ENCODE measurements around the gene NELFB.
A peak's percentile ranks its signal among the peaks of the same experiment; 100 is the strongest.

The NELFB gene

DNA sequence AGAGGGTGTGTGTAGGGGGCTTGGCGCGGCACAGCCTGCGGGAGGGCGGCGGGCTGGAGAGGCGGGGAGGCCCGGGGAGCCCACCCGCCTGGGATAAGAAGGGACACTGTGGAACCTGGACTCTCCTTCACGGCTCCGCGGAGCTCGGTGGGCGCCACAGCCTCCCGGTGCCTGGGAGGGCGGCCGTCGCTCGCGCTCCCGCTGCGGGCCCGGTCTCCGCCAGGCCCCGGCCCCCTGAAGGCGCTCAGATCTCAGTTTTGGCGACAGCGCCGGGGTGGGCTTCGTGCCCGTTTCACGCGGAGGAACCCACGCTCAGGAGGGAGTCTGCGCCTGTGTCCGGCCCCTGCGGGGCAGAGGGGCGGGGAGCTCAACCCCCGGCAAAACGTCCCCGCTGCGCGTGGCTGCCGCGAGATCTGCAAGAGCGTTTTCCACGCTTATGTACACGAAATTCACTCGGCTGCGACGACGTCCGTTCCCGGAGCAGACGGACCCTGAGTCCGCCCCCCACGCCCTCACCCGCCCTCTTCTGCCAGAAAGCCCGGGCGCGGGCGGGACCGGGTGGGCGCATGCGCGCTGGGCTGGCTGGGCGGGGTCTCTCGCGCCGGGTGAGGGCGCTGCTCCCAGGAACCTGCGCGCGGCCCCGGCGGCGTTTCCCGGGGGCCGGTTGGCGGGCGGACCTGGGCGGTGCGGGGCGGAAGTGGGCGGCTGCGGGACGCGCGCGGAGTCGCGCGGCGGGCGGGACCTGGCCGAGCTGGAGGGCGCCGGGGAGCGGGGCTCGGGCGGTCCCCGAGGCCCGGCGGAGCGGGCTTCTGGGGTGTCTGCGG is at the start of gene NELFB:
NELFB (plus strand) TSS at position 704 of the 824 bp plus-strand sequence.
- DNase-seq (ENCODE audit: low read depth), result peak; percentile 74

DNA sequence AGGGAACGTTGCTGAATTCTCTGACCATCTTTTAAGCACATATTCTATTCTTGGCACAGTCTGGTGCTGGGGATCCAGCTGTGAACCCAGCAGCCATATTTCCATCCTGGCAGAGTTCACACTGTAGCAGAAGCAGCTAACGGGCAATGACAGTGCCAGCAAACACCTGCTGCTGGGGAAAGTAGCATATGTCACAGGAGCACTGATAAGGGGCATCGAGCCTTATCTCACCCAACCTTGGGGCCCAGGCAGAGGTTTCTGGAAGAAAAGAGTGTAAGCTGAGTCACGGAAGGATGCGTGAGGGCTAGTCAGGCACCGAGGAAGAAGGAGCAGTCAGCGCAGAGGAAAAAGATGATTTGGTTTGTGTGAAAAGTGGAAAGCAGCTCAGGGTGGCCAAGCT is 48.5 kb upstream of the NELFB start:
- DNase-seq (ENCODE audit: low read depth), result no peak

DNA sequence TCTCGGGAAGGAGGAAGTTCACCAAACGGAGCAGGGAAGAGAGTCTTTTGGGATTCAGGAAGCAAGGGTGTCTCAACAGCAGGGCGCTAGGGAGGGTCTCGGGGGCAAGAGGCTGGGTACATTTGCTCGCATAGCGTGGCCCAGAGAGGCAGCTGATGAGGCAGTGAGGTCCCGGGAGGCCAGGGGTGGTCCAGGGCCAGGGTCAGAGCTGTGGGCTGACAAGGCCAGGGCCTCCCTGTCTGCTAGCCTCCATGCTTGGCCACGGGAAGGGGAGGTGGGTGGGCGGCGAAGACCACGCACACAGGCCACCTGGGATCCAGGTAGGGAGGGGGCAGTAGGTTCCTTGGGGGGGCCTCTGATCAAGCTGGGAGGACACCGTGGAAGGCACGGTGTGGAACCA is 43.6 kb upstream of the NELFB start:
- no peak for DNase-seq (ENCODE audit: low read depth)

DNA sequence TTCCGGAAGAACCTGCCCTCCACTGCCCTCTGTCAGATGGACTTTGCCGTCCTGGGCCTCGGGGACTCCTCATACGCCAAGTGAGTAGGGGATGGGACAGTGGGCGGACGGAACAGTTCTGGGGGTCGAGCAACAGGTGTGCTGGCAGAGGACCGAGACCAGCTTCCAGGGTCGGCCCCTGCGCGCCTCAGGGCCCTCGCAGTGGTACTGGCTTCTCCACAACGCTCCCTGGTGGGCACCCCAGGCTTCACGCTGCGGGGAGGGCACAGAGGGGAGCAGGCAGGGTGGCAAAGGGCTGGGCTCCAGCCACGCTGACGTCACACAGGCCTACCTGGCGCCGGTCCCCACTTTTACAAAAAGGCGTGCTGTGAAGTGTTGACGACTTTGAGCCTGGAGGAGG is 42.6 kb upstream of the NELFB start:
- no peak for DNase-seq (ENCODE audit: low read depth)

DNA sequence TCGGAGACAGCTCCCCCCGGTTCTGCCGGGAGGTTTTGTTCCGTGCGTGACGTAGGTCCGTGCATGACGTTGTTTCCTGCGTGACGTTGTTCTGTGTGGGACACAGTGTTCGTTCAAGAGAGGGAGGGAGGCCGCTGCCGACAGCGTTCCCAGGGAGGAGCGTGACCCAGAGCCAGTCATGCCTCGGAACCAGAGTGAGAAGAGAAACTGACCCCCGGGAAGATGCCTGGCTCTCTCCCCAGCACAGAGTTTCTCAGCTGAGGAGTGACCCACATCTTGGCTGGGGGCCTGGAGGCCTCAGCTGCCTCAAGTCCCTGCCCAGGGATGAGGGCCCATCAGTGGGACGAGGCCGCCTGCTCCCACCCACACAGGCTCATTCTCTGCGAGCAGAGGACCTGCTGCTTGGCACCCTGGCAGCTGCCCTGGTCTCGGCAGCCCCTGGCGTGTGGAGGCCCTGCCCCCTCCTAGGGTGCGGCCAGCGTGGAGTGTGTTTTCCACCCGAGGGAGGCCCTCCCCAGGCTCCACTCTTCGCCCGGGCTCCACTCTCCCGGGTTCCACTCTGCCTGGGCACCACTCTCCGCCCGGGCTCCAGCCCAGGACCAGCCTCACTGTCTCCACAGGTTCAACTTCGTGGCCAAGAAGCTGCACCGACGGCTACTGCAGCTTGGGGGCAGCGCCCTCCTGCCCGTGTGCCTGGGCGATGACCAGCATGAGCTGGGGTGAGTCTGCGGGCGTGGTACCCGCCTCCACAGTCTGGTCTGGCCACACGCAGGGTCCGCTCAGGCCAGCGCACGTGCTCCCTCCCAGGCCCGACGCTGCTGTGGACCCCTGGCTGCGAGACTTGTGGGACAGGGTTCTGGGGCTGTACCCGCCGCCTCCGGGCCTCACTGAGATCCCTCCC is 41.7 kb upstream of the NELFB start:
- DNase-seq (ENCODE audit: low read depth), result no peak

DNA sequence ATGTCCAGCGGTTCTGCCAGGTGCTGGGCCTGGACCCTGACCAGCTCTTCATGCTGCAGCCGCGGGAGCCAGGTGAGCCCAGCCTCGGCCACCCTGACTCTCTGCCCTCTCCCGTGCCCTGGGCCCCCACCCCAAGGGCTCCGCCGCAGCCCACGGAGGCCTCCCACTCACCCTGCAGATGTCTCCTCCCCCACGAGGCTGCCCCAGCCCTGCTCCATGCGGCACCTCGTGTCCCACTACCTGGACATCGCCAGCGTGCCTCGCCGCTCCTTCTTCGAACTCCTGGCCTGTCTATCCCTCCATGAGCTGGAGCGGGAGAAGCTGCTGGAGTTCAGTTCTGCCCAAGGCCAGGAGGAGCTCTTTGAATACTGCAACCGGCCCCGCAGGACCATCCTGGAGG is 40.5 kb upstream of the NELFB start:
- no peak for DNase-seq (ENCODE audit: low read depth)

DNA sequence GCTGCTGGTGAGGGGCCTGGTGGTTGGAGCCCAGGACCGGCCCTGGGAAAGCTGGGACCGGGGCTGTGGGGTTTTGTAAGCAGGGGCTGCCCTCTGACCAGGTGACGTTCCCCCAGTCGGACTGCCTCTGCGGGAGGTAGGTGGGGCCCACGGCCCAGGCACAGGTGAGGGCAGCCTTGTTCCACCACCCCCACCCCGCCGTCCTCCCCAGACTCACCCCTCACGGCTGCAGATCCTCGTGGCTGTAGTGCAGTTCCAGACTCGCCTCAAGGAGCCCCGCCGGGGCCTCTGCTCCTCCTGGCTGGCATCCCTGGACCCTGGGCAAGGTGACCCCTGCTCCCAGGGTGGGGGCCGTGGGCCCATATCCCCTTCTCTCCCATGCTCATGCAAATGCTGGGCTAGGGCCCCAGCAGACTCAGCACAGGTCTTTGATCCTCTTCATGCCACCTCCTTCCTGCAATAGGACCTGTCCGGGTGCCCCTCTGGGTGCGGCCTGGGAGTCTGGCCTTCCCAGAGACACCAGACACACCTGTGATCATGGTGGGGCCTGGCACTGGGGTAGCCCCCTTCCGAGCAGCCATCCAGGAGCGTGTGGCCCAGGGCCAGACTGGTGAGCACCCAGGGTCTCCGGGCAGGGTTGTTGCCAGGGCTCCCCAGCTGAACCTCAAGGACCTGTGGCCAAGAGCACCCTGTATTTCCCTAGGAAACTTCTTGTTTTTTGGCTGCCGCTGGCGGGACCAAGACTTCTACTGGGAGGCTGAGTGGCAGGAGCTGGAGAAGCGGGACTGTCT is 39.7 kb upstream of the NELFB start:
- DNase-seq (ENCODE audit: low read depth), result no peak

DNA sequence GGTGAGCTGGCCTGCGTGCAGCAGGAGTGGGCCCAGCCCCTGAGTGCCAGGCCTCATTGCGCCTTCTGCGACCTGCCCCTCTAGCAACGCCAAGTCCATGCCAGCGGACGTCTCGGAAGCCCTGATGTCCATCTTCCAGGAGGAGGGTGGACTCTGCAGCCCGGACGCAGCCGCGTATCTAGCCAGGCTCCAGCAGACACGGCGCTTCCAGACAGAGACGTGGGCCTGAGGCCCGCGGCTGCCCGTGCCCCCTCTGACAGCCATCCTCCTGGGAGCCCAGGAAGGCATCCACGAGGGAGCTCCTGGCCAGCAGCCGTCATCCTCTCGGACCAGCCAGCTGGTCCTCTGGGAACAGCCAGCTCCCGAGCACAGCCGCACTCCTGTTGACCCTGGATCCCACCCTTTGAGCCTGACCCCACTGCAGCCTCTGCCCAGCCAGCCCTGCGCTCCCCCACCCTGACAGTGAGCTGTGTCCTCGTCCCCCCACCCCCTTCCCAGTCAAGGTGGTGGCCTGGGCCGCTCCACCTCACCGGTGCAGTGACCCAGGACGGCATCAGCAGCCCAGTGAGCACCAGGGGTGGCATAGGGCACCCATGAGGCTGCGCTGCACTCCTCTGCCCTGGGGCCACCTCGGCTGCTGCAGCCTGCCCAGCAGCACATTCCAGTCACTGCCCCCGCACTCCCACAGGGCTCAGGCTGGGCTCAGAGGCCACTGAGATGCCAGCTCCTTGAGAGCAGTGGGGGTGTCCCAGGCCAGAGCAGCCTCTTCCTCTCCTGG is 38.8 kb upstream of the NELFB start:
- DNase-seq (ENCODE audit: low read depth), result no peak

DNA sequence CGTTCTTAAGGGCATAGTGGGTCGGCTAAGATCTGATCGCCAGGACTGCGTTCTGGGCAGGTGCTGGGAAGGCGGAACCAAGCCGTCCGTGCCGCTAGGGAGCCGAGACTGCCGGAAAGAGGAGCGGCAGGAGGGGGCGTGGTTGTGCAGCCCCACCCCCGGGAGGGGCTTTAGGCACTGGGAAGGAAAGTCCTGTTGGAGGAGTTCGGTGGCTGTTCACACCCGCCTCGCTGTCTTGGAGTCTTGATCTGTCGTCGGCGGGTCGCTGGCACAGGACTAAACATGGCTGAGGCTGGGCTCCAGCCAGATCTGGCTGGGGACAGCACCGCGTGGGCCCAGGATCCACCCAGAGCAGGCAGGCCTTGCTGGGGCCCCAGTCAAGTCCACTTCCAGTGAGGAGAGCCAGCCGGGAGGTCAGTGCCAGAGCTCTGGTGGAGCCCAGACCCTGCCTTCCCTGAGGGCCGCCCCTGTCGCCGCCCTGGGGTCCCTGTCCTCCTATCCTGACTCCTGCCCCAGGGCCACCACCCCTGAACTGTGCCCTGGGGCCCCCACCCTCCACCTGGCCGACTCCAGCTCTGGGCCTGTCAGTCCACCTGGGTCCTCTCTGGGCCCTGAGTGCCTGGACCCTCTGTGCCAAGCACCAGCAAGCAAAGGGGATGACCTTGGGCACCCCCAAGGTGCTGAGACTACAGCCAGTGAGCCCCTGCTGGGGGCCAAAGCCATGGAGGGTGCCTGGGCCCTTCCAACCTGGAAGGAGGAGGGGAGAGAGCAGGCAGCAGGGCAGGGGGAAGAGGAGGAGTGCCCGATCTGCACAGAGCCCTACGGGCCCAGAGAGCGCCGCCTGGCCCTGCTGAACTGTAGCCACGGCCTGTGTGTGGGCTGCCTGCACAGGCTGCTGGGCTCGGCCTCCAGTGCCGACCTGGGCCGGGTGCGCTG is 37.6 kb upstream of the NELFB start:
- no peak for DNase-seq (ENCODE audit: low read depth)

DNA sequence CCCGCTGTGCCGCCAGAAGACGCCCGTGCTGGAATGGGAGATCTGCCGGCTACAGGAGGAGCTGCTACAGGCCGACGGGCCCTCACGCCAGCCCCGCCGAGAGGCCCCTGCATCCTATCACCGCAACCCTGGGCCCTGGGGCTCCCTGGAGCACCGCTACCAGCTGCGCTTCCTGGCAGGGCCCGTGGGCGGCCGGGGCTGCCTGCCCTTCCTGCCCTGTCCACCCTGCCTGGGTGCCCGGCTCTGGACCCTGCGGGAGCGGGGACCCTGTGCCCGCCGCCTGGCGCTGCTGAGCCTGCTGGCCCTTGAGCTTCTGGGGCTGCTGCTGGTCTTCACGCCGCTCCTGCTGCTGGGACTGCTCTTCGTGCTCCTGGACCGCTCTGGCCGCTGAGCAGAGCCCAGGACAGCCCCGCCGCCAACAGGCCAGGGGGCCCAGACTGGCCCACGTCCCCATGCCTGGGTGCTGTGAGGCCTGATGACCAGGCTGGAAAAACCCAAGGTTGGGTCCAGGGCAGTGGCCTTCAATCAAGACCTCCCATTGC is 36.8 kb upstream of the NELFB start:
- DNase-seq (ENCODE audit: low read depth), result no peak

DNA sequence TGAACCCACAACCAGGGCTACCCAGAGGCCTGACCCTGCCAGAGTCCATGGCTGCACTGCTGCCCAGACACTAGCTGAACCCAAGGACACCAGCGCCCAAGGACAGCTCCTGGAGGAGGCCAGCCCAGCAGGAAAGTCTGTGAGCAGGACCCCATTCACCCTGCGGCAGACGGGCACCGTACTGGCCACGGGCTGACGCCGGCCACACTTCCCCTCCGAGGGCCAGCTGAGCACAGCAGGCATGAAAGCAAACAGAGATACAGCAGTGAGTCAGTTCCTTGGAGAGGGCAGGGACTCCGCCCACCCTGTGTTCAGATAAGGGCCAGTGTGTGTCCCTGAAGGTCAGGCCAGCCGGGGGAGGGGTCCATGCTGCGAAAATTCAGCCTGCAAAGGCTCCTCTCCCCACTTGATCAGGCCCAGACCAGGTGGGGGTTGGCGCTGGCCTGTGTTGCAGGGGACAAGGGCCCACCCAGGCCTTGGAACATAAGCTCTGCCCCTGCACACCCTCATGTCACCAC is 36.3 kb upstream of the NELFB start:
- no peak for DNase-seq (ENCODE audit: low read depth)

DNA sequence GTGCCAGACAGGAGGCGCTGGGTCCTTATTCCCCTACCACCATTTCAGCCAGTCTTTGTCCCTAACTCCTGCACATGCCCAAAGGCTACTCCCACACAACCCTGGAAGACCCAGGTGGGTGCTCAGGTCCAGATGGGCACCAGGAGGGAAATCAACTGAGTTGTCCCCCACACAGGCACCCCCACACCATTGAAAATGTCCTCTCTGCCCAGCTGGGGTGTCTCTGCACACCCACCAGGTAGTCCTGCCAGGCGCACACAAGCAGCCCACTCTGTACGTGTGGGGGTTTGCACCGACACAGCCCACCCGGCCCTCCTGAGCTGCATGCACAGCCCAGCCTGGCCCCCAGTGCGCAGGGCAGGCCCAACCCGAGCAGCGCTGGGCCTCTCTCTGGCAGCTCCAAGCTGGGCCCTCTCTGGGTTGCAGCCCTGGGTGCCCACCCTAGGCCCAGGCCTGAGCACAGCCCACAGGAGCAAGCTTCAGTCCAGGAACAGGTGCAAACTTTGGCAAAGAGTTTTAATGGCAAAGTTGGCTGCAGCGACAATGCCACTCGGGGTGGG is 35.3 kb upstream of the NELFB start:
- DNase-seq (ENCODE audit: low read depth), result no peak

DNA sequence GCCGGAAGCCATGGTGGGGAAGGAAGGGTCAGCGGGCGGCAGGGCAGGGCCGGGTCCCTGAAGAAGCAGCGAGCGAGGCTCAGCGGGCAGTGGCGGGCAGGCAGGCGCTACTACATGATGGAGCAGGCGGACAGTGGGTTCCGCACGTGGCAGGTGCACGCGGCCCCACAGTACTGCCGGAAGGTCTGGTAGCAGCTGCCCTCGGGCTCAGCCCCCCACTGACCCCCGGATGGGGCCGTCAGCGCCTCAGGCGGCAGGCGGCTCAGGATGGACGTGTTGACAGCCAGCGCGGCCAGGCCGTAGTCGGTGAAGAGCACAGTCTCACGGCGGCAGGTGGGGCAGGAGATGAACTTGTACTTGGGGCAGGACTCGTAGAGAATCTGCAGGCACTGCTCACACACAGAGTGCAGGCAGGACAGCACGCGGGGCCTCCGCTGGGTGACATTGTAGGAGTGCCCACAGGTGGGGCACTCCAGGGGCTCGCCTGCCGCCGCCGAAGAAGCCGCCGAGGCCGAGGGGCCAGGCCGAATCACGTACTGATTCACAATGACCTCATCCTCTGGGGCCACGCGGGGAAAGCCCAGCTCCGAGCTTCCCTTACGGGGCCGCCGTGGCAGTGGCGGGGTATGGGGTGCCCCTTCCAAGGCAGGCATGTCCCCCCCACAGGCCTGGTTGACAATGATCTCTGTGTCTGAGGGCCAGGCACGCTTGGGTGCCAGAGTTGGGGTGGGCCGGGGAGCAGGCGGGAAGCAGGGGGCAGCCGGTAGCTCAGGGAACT is 34.6 kb upstream of the NELFB start:
- no peak for DNase-seq (ENCODE audit: low read depth)

DNA sequence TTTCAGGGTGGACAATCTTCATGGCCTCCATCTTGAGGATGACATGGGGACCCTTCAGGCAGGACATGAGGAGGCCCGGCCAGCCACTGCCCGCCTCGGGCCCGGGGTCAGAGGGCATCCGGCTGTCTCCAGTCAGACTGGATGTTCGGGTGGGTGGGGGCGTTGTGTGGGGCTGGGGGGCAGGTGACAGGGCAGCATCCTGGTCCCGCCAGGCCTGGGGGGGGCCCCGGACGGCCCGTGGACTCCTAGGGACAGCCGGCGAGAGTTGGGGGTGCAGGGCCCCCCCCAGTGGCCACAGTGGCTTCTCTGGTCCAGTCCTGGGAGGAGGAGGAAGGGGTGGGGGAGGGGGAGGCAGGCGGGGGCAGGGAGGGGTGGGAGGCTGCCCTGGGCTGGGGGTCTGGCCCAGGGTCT is 34.0 kb upstream of the NELFB start:
- DNase-seq (ENCODE audit: low read depth), result no peak

DNA sequence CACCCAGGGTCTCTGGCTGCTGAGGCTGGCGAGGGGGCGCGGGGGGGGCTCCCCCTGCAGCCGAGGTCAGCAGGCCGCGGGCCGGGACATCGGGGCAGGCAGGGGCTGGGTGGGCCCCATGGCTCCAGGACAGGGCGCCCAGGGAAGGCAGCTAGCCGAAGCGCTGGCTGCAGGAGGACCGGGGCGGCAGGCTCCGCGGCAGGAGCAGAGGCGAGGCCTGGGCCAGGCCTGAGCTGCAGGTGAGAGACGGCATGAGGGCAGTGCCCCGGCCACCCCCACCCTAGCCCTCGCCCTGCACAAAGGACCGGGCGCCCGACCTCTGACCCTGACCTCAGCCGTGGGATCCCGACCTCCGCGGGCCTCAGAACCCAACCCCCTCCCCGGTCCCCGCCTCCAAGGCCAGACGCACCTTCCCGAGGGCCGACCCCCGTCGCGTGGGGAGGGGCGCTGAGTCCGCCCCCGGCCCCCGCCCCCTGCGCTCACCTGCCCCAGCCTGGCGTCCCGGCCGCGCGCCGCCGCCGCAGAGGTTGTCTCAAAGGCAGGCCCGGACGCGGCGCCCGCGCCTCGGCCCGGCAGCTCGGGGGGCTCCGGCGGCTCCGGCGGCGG is 33.5 kb upstream of the NELFB start:
- no peak for DNase-seq (ENCODE audit: low read depth)

DNA sequence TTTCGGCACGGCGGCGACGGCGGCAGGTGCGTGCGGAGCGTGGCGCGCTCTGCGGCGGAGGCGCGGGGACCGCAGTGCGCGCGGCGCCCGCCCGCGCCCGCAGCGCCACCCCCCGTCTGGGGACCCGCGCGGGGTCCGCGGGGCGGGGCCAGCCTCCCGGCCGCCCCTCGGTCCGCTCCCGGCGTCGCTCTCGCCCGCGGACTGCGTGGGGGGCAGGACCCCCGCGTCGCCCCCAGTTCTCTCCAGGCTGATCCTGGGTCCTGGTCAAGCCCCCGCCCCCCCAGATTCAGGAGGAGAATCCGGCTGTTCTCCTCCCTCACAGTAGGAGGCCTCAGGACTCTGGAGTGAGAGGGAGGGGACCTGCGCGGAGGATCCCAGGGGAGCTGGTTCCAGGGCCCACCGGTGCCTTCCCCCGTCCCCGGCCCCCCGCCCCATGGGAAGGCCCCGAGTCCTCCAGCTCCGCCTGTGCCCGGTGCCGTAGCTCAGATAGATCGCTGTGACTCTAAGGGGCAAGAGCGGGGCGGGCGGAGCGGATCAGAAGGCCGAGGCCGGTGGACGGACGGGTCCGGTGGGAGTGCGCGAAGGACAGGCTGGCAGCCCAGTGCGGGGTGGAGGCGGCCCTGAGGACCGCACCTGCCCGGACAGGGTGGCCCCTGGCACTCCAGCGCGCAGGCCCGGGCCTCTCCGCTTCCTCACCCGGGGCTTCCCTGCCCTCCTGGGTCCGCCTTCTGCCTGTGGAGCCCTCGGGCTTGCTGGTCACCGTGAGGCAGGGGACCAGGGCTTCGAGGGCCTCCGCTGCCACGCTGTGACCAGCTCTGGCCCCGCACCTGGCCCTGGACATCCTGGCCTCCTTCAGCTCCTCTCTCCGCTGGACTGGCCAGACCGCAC is 32.7 kb upstream of the NELFB start, which contains the start of gene RNF208:
RNF208 (minus strand) TSS at position 51 of the 888 bp plus-strand sequence. CDS start 1,028 bp downstream, outside the sequence.
- no peak for DNase-seq (ENCODE audit: low read depth)

All from stromal cell of bone marrow (primary cell).